K562 (cell line): ENCODE results near the gene FOSL1. TPM values are rescaled to one million over a fixed set of nuclear protein-coding genes. Genes with fewer than 3 reads are reported as not detected.

ENCODE experiments used
- ADNP ChIP-seq: fragments of 200-800 bp; sonication (Bioruptor generic); IDR thresholded peaks from 2 replicates; pipeline ENCODE4 v1.6.1; 2016; ENCODE audit warnings: missing genetic modification characterization, missing compliant biosample characterization
- CXXC5 ChIP-seq: fragments of 250-450 bp; sonication (Bioruptor Pico); IDR thresholded peaks from 2 replicates; pipeline ENCODE4 v1.8.0; 2022; ENCODE audit warnings: inconsistent platforms, mild to moderate bottlenecking, moderate library complexity
- KDM5B ChIP-seq: fragments of 200-600 bp; sonication (generic); IDR thresholded peaks from 2 replicates; pipeline ENCODE4 v1.6.1; 2012; ENCODE audit warnings: low read depth, mild to moderate bottlenecking, moderate library complexity, low read length, control low read depth, inconsistent platforms; ENCODE audit not compliant: insufficient replicate concordance
- MITF ChIP-seq: IDR thresholded peaks from 2 replicates; pipeline ENCODE4 v1.6.1; 2014; ENCODE audit warnings: antibody characterized with exemption
- NR4A1 ChIP-seq, 2 experiments: fragments of 250-450 bp in 1 of 2; fragments of 450-650 bp in 1 of 2; sonication (Bioruptor Pico) in 1 of 2; IDR thresholded peaks; 2 replicates each; pipeline versions ENCODE4 v1.4.0 to v1.6.1; 2016 to 2020; ENCODE audit warnings: mild to moderate bottlenecking in 2 of 2, missing compliant biosample characterization in 1 of 2, missing genetic modification characterization in 1 of 2, moderate library complexity in 1 of 2
- PHB ChIP-seq: fragments of 250-450 bp; sonication (Bioruptor Pico); IDR thresholded peaks from 2 replicates; pipeline ENCODE4 v1.5.0; 2021
- SAFB ChIP-seq: fragments of 200-400 bp; formaldehyde crosslinking; IDR thresholded peaks from 2 replicates; pipeline ENCODE4 v1.6.1; 2017; ENCODE audit warnings: low read depth, low read length, borderline replicate concordance
- SMARCA4 ChIP-seq: fragments of 450-650 bp; IDR thresholded peaks from 2 replicates; pipeline ENCODE4 v1.6.1; 2016
- TOE1 ChIP-seq, 2 experiments: fragments of 450-650 bp in 1 of 2; sonication (generic) in 1 of 2; formaldehyde crosslinking in 1 of 2; IDR thresholded peaks; 2 replicates each; pipeline versions ENCODE4 v1.7.1 to v1.8.0; 2016 to 2022; ENCODE audit warnings: borderline replicate concordance in 2 of 2, mild to moderate bottlenecking in 2 of 2, antibody characterized with exemption in 1 of 2, inconsistent platforms in 1 of 2, low read depth in 1 of 2, missing genetic modification reagents in 1 of 2, moderate library complexity in 1 of 2
- ZBTB1 ChIP-seq: sonication (generic); formaldehyde crosslinking; IDR thresholded peaks from 2 replicates; pipeline ENCODE4 v1.8.1; 2023; ENCODE audit warnings: missing genetic modification reagents, low read depth, mild to moderate bottlenecking, borderline replicate concordance
- ZBTB40 ChIP-seq, 2 experiments: fragments of 450-650 bp in 1 of 2; sonication (generic) in 1 of 2; formaldehyde crosslinking in 1 of 2; IDR thresholded peaks; 2 replicates each; pipeline versions ENCODE4 v1.7.1 to v1.9.0; 2016 to 2022; ENCODE audit warnings: inconsistent platforms in 1 of 2, mild to moderate bottlenecking in 1 of 2, missing genetic modification reagents in 1 of 2
- ZFP91 ChIP-seq: sonication (generic); formaldehyde crosslinking; IDR thresholded peaks from 2 replicates; pipeline ENCODE4 v1.8.0; 2022; ENCODE audit warnings: mild to moderate bottlenecking, missing genetic modification reagents
- ZNF165 ChIP-seq: fragments of 250-450 bp; sonication (Bioruptor Pico); IDR thresholded peaks from 2 replicates; pipeline ENCODE4 v1.4.0; 2020; ENCODE audit warnings: borderline replicate concordance
- ZNF232 ChIP-seq: sonication (generic); formaldehyde crosslinking; IDR thresholded peaks from 2 replicates; pipeline ENCODE4 v1.8.0; 2022; ENCODE audit warnings: mild to moderate bottlenecking, missing genetic modification reagents
- ZNF561 ChIP-seq: fragments of 450-650 bp; formaldehyde crosslinking; conservative IDR thresholded peaks from 2 replicates; pipeline ENCODE4 v1.4.0; 2020; ENCODE audit warnings: mild to moderate bottlenecking, moderate library complexity
- ZNF830 ChIP-seq: fragments of 250-450 bp; sonication (Bioruptor Pico); IDR thresholded peaks from 2 replicates; pipeline ENCODE4 v1.5.0; 2021; ENCODE audit warnings: mild to moderate bottlenecking
- polyA plus RNA-seq, 8 experiments: library from polyadenylated mRNA; depleted of rRNA in 4 of 8; stranded (reverse) in 5 of 8; unstranded in 3 of 8; fragments of >200 nt; fragmentation: Nextera tagmentation in 2 of 8; fragmentation: Illumina TruSeq in 1 of 8; extraction: Ambion mirVana in 2 of 8; extraction: Trizol in 1 of 8; gene quantifications; 2 replicates each; pipeline versions ENCODE4 v1.2.1 to v1.2.3, GENCODE V29; 2011 to 2014; ENCODE audit warnings: inconsistent platforms in 1 of 8, missing spikeins in 1 of 8
- total RNA-seq, 7 experiments: library from RNA; depleted of rRNA in 6 of 7; stranded (reverse); fragments of >200 nt in 6 of 7; fragmentation: Illumina TruSeq in 2 of 7; extraction: Trizol in 2 of 7; gene quantifications; 2 replicates each; pipeline versions ENCODE4 v1.2.1 to v1.2.3, GENCODE V29; 2011 to 2021; ENCODE audit warnings: low replicate concordance in 1 of 7

Gene FOSL1
- total and polyA plus RNA-seq, 9 of the 15 experiments (the other 6 are each of a cell fraction or from before 2014, with no cell fraction given) = 3.5 to 39.6 (median 10.0) TPM

GRCh38 chr11:65857500-65857852 is 42.7 kb downstream of the FOSL1 start (continued):
- TF ChIP-seq MITF (no peak), ZFP91 (CRISPR knock-in tag) (0 out of 2 replicates have a peak, but pooled peaks have one; percentile 29), ZNF561 (CRISPR knock-in tag) (no peak), ZNF232 (CRISPR knock-in tag) (no peak), SMARCA4 (no peak), ZNF830 (no peak), TOE1 (IDR thresholded peaks at IDR 0.05; ENCODE audit: borderline replicate concordance) (no peak), TOE1 (CRISPR knock-in tag; IDR thresholded peaks at IDR 0.05; ENCODE audit: borderline replicate concordance, low read depth) (no peak), PHB (CRISPR knock-in tag) (no peak), ZBTB40 (IDR thresholded peaks at IDR 0.05) (no peak), ZBTB40 (CRISPR knock-in tag; IDR thresholded peaks at IDR 0.05) (no peak), SAFB (peak; percentile 58; the same call in 1 of the 2 replicates), ADNP (tag) (no peak), ZBTB1 (CRISPR knock-in tag) (no peak), CXXC5 (no peak), KDM5B (no peak), ZNF165 (no peak), NR4A1 (CRISPR knock-in tag; IDR thresholded peaks at IDR 0.05) (no peak), NR4A1 (tag; IDR thresholded peaks at IDR 0.05) (0 out of 2 replicates have a peak, but pooled peaks have one; percentile 39)
